NOMO-1 treated with DMSO at 0.1 percent for 48 hours (cell line): ENCODE measurements around the gene NISCH.
"Not testable (repeated sequence)": the region's sequence is repeated elsewhere in the genome, so short reads cannot be mapped to it uniquely, and the experiment has no call there.

Experiments
- DNase-seq: peaks from one replicate; lab custom pipeline; 2025; ENCODE audit not compliant: unreplicated experiment; lab: John Stamatoyannopoulos, UW

The NISCH gene

GRCh38 chr3:52524752-52525679 lies 69.6 kb downstream of the NISCH start:
- DNase-seq: no peak

- no peak for DNase-seq
Observed at GRCh38 chr3:52525680-52526561, 70.5 kb downstream of the NISCH start.

GRCh38 chr3:52526671-52527038 lies 71.3 kb downstream of the NISCH start:
- DNase-seq: not testable (repeated sequence)

DNA sequence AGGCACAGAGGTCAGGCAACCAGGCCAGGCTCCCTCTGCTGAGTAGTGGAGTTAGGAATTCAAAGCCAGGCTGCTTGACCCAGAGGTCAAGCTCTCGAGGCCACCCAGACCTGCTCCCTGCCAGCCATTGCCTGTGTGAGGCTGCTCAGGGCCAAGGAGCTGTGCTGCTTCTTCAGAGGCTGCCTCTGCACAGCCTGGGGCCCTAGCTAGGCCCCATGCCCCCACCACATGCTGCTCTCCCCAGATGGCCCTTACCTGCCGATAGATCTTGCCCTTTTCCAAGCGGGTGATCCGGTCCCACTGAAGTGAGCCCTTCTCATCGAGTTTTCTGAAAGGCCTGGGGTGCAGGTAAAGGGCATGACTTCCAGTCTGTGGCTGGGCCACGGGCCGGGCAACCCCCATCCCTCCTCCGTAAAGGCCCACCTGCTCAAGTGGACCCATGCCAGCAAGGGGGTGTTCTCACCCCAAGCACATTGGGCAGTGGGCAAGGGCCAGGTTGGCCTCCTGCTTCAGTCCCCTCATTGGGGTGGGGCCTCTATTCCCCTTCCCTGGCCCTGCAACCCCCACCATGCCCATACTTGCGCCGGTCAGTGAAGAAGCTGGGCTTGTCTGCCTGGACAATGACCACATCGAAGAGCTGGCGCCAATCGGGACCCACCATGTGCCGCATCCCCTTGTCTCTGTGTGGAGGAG lies 71.8 kb downstream of the NISCH start:
- no peak for DNase-seq

GRCh38 chr3:52527732-52528585 lies 72.6 kb downstream of the NISCH start:
- no peak for DNase-seq

DNA sequence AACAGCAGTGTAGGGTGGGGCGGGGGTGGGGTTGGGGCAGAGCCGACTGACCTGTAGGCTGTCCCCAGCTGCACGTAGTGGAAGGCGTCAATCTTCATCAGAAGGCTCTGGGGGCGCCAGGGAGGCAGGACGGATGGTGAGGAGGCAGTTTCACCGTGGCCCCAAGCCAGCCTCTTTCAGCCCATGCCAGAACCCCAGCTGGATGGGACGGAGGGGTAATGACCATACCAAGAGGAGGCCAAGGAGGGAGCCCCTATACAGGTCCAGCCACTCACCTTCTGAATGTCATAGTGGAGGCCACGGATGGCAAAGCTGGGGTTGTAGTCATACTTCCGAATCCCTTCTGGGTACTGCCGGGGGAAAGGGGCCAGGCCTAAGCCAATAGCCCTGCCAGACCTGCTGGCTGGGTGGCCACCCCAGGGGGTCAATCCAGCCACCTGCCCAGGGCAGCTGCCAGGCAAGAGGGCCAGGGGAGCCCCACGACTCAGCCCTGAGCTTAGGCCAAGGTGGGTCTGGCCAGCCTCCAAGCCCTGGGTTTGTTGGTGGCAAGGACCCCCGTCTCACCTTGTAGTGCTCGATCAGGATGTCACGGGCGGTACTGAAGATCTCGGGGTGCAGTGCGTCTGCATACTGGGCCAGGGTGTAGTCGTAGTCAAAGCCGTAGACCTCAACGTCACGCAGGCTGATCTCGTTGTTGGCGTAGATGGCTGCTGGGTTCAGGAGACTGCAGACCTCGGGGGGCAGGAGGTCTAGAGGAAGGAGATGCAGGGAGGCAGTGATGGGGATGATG lies 73.4 kb downstream of the NISCH start:
- no peak for DNase-seq

GRCh38 chr3:52529376-52530333 lies 74.3 kb downstream of the NISCH start:
- DNase-seq: no peak

- no peak for DNase-seq
Observed at GRCh38 chr3:52530918-52531826, 75.8 kb downstream of the NISCH start.

- DNase-seq: no peak
Observed at GRCh38 chr3:52531860-52532516, 76.6 kb downstream of the NISCH start.

DNA sequence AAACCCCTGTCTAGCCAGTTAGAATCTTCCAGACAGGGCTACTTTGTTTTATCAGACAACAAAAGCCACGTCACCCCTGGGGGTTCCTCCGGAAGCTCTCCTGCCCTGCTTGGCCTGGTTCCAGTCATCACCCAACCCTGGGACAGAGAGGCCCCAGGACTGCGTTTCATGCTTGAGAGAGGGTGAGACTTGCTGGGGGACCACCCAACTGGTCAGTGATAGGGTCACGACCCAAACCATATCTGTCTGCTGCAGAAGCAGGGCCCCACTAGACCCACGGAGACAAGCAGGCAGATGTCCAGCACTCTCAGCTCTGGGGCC lies 77.1 kb downstream of the NISCH start:
- peak; percentile 30 for DNase-seq

DNA sequence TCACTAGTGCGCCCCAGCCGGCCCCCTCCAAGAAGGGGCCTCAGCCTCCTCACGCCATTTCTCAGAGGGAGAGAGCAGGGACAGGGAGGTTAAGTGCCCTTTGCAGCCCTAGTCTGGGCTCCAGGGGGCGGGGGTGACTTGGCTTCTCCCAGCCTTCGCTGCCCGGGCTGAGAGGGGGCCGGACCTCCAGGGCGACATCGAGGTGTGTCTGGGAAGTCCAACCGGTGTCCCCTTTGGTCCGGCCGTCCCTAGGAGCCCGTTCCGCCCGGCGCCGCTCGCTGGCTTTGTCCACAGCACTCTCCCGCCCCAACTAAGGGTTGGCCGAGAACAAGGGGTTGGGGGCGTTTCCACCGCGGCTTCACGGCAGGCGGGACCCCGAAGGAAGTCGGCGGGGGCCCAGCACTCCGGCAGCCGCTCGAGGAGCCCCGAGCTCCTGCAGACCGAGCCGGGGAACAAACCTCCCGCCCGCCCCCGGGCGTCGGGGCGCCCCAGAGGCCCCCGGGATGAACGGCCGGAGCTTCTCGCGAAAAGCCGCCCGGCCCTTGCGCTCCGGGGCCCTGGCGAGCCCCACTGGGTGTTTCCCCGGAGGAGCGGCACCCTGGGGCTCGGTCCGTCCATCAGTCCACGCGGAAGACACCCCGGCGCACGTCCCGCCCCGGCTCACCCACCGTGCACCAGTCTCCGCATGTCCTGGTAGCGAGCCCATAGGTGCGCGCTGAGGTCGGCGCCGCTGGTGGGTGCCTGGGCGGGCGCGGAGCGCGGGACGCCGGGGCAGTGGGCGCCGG lies 77.6 kb downstream of the NISCH start:
- no peak for DNase-seq

- peak; percentile 58 for DNase-seq
Observed at GRCh38 chr3:52533623-52534280, 78.3 kb downstream of the NISCH start, which contains the start of gene NT5DC2. Gene NT5DC2, minus strand, starts transcription at chr3:52533857. Its CDS starts 120 bp downstream, at chr3:52533737.

DNA sequence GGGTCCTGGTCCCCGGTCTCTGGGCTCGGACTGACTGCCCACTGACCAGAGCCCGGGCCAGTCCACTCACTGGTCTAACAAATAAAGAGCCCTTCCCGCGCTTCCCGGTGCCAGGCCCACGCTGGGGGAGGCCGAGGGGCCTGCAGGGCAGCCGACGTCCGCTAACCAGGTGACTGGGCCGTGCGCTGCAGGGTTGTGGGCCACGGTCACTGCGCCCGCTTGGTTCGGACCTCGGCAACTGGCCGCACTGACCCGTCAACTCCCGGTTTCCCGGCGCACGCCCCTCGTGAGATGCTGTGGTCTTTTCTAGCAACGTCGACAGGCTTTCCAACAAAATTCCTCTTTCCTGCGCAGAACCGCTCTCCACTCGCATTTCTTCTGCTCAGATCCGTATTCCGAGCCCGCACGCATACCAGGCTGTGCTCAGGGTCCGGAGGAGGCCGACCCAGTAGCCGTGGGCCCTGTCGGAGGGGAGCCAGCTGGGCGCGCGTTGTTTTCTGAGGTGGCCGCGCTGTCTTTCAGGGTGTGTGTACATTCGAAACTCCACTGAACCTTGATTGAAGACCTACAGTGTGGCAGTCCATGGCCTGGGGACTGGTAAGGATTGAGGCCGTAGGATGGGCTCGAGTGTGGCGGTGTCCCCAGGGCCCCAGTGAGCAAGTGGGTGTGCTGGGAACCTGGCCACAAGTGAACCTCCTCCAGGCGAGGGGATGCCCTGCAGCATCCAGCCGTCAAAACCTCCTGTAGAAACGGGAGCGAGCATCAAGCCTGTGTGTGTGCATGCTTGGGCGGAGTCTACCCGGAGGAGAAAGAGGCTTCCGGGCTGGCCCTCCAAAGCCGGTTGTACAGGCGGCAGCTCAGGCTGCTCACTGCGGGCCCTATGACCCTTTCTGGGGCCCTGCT lies 79.1 kb downstream of the NISCH start:
- no peak for DNase-seq

- DNase-seq: no peak
Observed at GRCh38 chr3:52535411-52536111, 80.2 kb downstream of the NISCH start.
